H9 (cell line): Measurements from ENCODE around the gene DENND1A. TPM values are rescaled to one million over a fixed set of nuclear protein-coding genes. Genes with fewer than 3 reads are reported as not detected.

Source experiments
- DNase-seq: peaks from one replicate; pipeline ENCODE4 v3.0.0-alpha.2; 2017
- H2AFZ ChIP-seq: one replicate; pipeline ENCODE4 v1.6.1; 2013; ENCODE audit warnings: mild to moderate bottlenecking, low read length, control low read depth, moderate library complexity
- H2AK5ac ChIP-seq: 2 replicates; pipeline ENCODE4 v1.6.1; 2013; ENCODE audit warnings: low read length, control low read depth, mixed read lengths; ENCODE audit not compliant: insufficient read length
- H2BK120ac ChIP-seq: one replicate; pipeline ENCODE4 v1.6.1; 2013; ENCODE audit warnings: low read depth, mild to moderate bottlenecking, low read length, control low read depth, inconsistent platforms; ENCODE audit not compliant: poor library complexity, severe bottlenecking
- H2BK12ac ChIP-seq: 2 replicates; pipeline ENCODE4 v1.6.1; 2013; ENCODE audit warnings: low read length, control low read depth, mixed read lengths, low read depth; ENCODE audit not compliant: insufficient read length
- H2BK15ac ChIP-seq: 2 replicates; pipeline ENCODE4 v1.6.1; 2013; ENCODE audit warnings: low read depth, low read length, control low read depth
- H2BK20ac ChIP-seq: one replicate; pipeline ENCODE4 v1.6.1; 2013; ENCODE audit warnings: low read depth, mild to moderate bottlenecking, low read length, control low read depth, inconsistent platforms; ENCODE audit not compliant: poor library complexity, severe bottlenecking
- H2BK5ac ChIP-seq: 2 replicates; pipeline ENCODE4 v1.6.1; 2013; ENCODE audit warnings: low read length, control low read depth, mixed read lengths; ENCODE audit not compliant: insufficient read length
- H3K14ac ChIP-seq: 2 replicates; pipeline ENCODE4 v1.6.1; 2013; ENCODE audit warnings: low read length, control low read depth; ENCODE audit not compliant: insufficient read depth
- H3K18ac ChIP-seq: 2 replicates; pipeline ENCODE4 v1.6.1; 2013; ENCODE audit warnings: low read depth, mild to moderate bottlenecking, mixed read lengths, low read length, control low read depth; ENCODE audit not compliant: insufficient read length
- H3K23ac ChIP-seq: 2 replicates; pipeline ENCODE4 v1.6.1; 2013; ENCODE audit warnings: low read length, control low read depth, mixed read lengths, low read depth; ENCODE audit not compliant: insufficient read length
- H3K23me2 ChIP-seq: 2 replicates; pipeline ENCODE4 v1.6.1; 2013; ENCODE audit warnings: low read depth, mild to moderate bottlenecking, mixed read lengths, low read length, control low read depth; ENCODE audit not compliant: insufficient read length, poor library complexity, severe bottlenecking
- H3K27ac ChIP-seq: 2 replicates; pipeline ENCODE4 v1.5.1; 2013; ENCODE audit warnings: low read length, control low read depth, mixed read lengths, low read depth; ENCODE audit not compliant: insufficient read length
- H3K27me3 ChIP-seq: 2 replicates; pipeline ENCODE4 v1.6.1; 2013; ENCODE audit warnings: low read length, control low read depth, inconsistent platforms; ENCODE audit not compliant: insufficient read depth
- H3K4ac ChIP-seq: 2 replicates; pipeline ENCODE4 v1.6.1; 2013; ENCODE audit warnings: low read depth, mild to moderate bottlenecking, control low read depth, inconsistent platforms, low read length, moderate library complexity
- H3K4me1 ChIP-seq: 2 replicates; pipeline ENCODE4 v1.6.1; 2013; ENCODE audit warnings: low read length, control low read depth, inconsistent platforms; ENCODE audit not compliant: insufficient read depth
- H3K4me2 ChIP-seq: 2 replicates; pipeline ENCODE4 v1.6.1; 2013; ENCODE audit warnings: low read length, control low read depth, mixed read lengths; ENCODE audit not compliant: insufficient read length, insufficient read depth
- H3K56ac ChIP-seq: 2 replicates; pipeline ENCODE4 v1.6.1; 2013; ENCODE audit warnings: low read depth, mild to moderate bottlenecking, mixed read lengths, low read length, control low read depth; ENCODE audit not compliant: insufficient read length
- H3K79me1 ChIP-seq: 2 replicates; pipeline ENCODE4 v1.6.1; 2013; ENCODE audit warnings: low read depth, mild to moderate bottlenecking, moderate library complexity, low read length, control low read depth, inconsistent platforms; ENCODE audit not compliant: insufficient read depth, poor library complexity, severe bottlenecking
- H3K79me2 ChIP-seq: 2 replicates; pipeline ENCODE4 v1.6.1; 2013; ENCODE audit warnings: low read length, control low read depth, inconsistent platforms; ENCODE audit not compliant: insufficient read depth
- H3K9ac ChIP-seq: 2 replicates; pipeline ENCODE4 v1.6.1; 2013; ENCODE audit warnings: low read length, control low read depth, mixed read lengths; ENCODE audit not compliant: insufficient read length; ENCODE audit errors: extremely low read depth
- H3K9me3 ChIP-seq: one replicate; pipeline ENCODE4 v1.6.1; 2013; ENCODE audit warnings: low read depth, low read length, inconsistent platforms; ENCODE audit not compliant: control insufficient read depth
- H3T11ph ChIP-seq: one replicate; pipeline ENCODE4 v1.6.1; 2013; ENCODE audit warnings: mild to moderate bottlenecking, low read length, control low read depth, inconsistent platforms
- H4K20me1 ChIP-seq: one replicate; pipeline ENCODE4 v1.6.1; 2013; ENCODE audit not compliant: control insufficient read depth, insufficient read length, insufficient read depth
- H4K5ac ChIP-seq: 2 replicates; pipeline ENCODE4 v1.6.1; 2013; ENCODE audit warnings: low read depth, mild to moderate bottlenecking, mixed read lengths, low read length, control low read depth; ENCODE audit not compliant: insufficient read length
- H4K8ac ChIP-seq: replicated peaks from 2 replicates; pipeline ENCODE4 v1.6.1; 2013; ENCODE audit warnings: low read length, control low read depth, mixed read lengths, low read depth; ENCODE audit not compliant: insufficient read length
- H4K91ac ChIP-seq: 2 replicates; pipeline ENCODE4 v1.6.1; 2013; ENCODE audit warnings: low read depth, mild to moderate bottlenecking, moderate library complexity, mixed read lengths, low read length, control low read depth; ENCODE audit not compliant: insufficient read length
- H3K27ac Mint-ChIP-seq, 3 experiments: 2 replicates in 2 of 3; 3 replicates in 1 of 3; pipeline ENCODE4 v1.8.0; 2020 to 2021; ENCODE audit warnings: mixed read lengths in 3 of 3, mild to moderate bottlenecking in 1 of 3, moderate library complexity in 1 of 3
- H3K27me3 Mint-ChIP-seq: 2 replicates; pipeline ENCODE4 v1.8.0; 2021; ENCODE audit warnings: low read depth, mild to moderate bottlenecking, moderate library complexity, mixed read lengths
- H3K36me3 Mint-ChIP-seq, 3 experiments: 2 replicates in 2 of 3; 3 replicates in 1 of 3; pipeline ENCODE4 v1.8.0; 2020 to 2021; ENCODE audit warnings: low read depth in 3 of 3, mixed read lengths in 3 of 3; ENCODE audit not compliant: insufficient read depth in 1 of 3
- H3K4me1 Mint-ChIP-seq, 2 experiments: 2 replicates each; pipeline ENCODE4 v1.8.0; 2020; ENCODE audit warnings: mixed read lengths in 2 of 2
- H3K4me3 Mint-ChIP-seq, 2 experiments: 2 replicates in 1 of 2; 3 replicates in 1 of 2; pipeline ENCODE4 v1.8.0; 2020 to 2021; ENCODE audit warnings: mild to moderate bottlenecking in 2 of 2, mixed read lengths in 2 of 2, moderate library complexity in 1 of 2
- H3K9me3 Mint-ChIP-seq, 2 experiments: 2 replicates in 1 of 2; 3 replicates in 1 of 2; pipeline ENCODE4 v1.8.0; 2020; ENCODE audit warnings: mild to moderate bottlenecking in 2 of 2, mixed read lengths in 2 of 2, moderate library complexity in 1 of 2
- CTCF ChIP-seq: fragments of 200-600 bp; sonication (generic); conservative IDR thresholded peaks from 3 replicates; pipeline ENCODE4 v1.8.0; 2021; ENCODE audit warnings: antibody characterized with exemption, mild to moderate bottlenecking
- WGBS: extraction: QIAGEN DNeasy Blood & Tissue Kit; methylation state at CpG from one replicate; pipeline ENCODE4 v1.1.7; 2013; ENCODE audit warnings: missing lambda C conversion rate, low lambda C conversion rate, mixed read lengths; ENCODE audit not compliant: insufficient read length; ENCODE audit errors: extremely low coverage; 5-methylcytosine and 5-hydroxymethylcytosine counted together
- total RNA-seq: library from RNA; stranded (reverse); gene quantifications from 2 replicates; pipeline ENCODE4 v1.2.1, GENCODE V29; 2021

The DENND1A gene
- total RNA-seq, 1 experiment from 2014 or later = 20.4 TPM

GRCh38 chr9:123880420-123880819 lies 49.5 kb downstream of the DENND1A start:
- Mint-ChIP-seq H3K36me3 (peaks cover 3 to 14% (median 7%) of the 10 kb centered on the region in 3 experiments; a peak in 6 of 7 replicates), H3K27ac (no peak overlapping the region), H3K9me3 (no peaks in the 10 kb centered on the region), H3K27me3 (no peaks in the 10 kb centered on the region), H3K4me3 (no peak overlapping the region), H3K4me1 (peaks cover 8 to 12% of the 10 kb centered on the region in 2 experiments)
- no peak overlapping the region for H2BK5ac ChIP-seq
- H2BK15ac ChIP-seq = no peak overlapping the region
- no peak overlapping the region for H3K27ac ChIP-seq
- no peak overlapping the region for H4K91ac ChIP-seq
- WGBS = no CpG with 5 or more reads among the region's 3 CpGs
- no peak overlapping the region for H3K4ac ChIP-seq
- no peak overlapping the region for H3K18ac ChIP-seq
- no peaks in the 10 kb centered on the region for H3K9me3 ChIP-seq
- no peak overlapping the region for H3K14ac ChIP-seq
- DNase-seq = no peak
- no peak overlapping the region for H3K9ac ChIP-seq
- peaks cover 2% of the 10 kb centered on the region for H3K79me1 ChIP-seq
- no peak overlapping the region for H3K23ac ChIP-seq
- H2BK20ac ChIP-seq = no peak overlapping the region
- H4K20me1 ChIP-seq = no peaks in the 10 kb centered on the region
- TF ChIP-seq CTCF = no peak
- no peak overlapping the region for H4K5ac ChIP-seq
- H3T11ph ChIP-seq = no peak overlapping the region
- no peaks in the 10 kb centered on the region for H3K23me2 ChIP-seq
- H3K27me3 ChIP-seq = no peaks in the 10 kb centered on the region
- H3K4me1 ChIP-seq = no peaks in the 10 kb centered on the region; the same call in 1 of the 2 replicates
- H3K56ac ChIP-seq = no peak overlapping the region
- H3K4me2 ChIP-seq = no peak overlapping the region
- H3K79me2 ChIP-seq = no peaks in the 10 kb centered on the region
- no peak overlapping the region for H2BK12ac ChIP-seq
- no peak overlapping the region for H2BK120ac ChIP-seq
- no peak overlapping the region for H4K8ac ChIP-seq
- H2AFZ ChIP-seq = no peak overlapping the region
- no peak overlapping the region for H2AK5ac ChIP-seq
